NCI-H2107 treated with DMSO at 0.1 percent for 48 hours (cell line): Measurements from ENCODE around the gene ATP10B.
"Not testable (repeated sequence)": the region's sequence is repeated elsewhere in the genome, so short reads cannot be mapped to it uniquely, and the experiment has no call there.

Source experiments
- DNase-seq: peaks from one replicate; lab custom pipeline; 2025; ENCODE audit not compliant: unreplicated experiment; lab: John Stamatoyannopoulos, UW

ATP10B gene

GRCh38 chr5:160760008-160760407 is 92.0 kb downstream of the ATP10B start:
- DNase-seq, result no peak

DNA sequence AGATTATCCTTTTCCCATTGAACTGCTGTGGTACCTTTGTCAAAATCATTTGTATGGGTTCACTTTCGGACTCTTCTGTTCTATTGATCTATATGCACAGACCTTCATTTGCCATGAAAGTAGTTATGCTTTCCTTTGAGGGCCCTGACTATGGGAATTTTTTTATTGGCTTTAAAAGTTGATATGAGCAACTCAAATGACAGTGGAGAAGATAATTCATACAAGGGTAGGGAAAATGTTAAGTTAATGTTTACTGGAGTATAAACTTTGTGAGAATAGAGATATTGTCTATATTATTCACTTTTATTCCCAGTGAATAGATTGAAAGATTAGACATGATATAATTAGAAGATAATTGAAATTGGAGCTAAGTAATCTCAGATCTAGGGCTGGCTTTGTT is 94.8 kb downstream of the ATP10B start:
- DNase-seq, result no peak

GRCh38 chr5:160750938-160751657 is 100.9 kb downstream of the ATP10B start:
- DNase-seq, result no peak

DNA sequence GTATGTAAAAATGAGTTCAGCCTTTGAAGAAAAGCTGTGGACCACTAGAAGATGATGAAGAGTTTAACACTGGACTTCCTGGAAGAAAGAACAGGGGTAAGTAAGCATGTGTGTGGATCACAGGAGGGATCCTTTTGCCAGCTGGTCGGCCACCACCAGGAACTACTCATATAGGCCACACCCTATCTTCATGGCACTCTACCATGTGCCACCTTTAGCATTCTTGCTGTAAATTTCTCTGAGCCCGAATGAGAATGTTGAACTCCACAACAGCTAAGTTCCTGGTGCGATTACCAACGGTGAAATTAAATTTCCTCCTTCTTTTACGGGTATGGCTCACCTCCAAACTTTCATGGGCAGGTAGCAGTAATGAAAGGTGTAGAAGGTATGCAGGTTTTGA is 102.3 kb downstream of the ATP10B start:
- DNase-seq, result no peak

- no peak for DNase-seq
These were observed 103.0 kb downstream of the ATP10B start for GRCh38 chr5:160749026-160749425.

- DNase-seq, result peak; percentile 5
These were observed 104.0 kb downstream of the ATP10B start for GRCh38 chr5:160747987-160748386.

- DNase-seq, result no peak
These were observed 104.5 kb downstream of the ATP10B start for GRCh38 chr5:160747559-160747958.

DNA sequence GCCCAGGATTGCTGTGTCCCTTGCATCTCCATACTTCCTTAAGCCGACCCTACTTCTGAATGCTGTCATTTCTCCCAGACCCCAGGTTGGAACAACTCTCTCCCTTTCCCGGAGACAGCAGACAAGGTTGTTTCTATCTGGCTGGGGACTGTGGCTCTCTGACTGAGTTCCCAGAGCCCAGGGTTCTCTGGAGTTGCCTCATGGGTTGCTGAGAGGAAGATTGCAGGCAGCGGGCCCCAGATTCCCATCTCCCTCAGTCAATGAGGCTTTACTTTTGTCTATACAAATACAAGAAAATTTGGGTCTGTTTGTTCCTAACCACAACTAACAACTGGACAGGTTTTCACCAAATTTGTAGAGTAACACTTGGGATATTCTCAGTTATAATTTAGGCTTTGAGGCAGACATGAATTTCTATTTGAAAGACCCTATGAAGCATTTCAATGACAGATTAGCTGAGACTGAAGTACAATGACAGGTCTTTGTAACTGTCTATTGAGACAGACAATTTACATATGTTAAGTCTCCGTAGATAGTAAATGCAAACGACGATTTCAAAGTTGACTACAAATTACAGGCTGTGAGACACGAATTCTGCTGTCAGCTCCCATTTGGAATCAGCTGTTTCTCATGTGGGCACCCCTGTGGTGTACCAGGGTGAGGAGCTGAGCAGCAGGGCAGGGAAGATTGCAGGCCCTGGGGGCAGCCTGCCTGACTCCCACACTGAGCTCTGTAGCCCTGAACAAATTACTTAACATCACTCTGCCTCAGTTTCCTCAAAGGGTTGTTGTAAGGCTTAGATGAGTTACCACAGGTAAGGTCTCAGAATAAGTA is 107.5 kb downstream of the ATP10B start:
- DNase-seq, result no peak

- DNase-seq, result no peak
These were observed 109.0 kb downstream of the ATP10B start for GRCh38 chr5:160743027-160743426.

DNA sequence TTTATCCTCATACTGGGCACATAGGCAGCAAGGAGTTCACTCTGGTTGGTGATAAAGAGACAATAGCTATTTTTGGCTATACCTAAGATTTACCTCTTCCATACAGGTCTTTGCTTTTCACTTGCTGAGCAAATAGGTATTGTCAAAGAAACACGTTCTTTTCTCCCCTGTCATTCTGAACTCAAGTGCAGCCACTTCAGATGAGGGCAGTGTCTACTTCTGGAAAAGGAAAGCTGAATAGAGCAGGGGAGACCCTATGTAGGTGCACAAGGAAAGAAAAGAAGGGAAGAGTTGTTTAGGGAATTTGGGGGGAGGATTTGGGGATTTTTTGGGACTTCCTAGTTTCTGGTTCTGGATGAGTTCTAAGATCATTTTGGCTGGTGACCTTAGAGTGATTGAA is 109.6 kb downstream of the ATP10B start:
- DNase-seq, result no peak

- no peak for DNase-seq
These were observed 124.6 kb downstream of the ATP10B start for GRCh38 chr5:160727296-160727997.

DNA sequence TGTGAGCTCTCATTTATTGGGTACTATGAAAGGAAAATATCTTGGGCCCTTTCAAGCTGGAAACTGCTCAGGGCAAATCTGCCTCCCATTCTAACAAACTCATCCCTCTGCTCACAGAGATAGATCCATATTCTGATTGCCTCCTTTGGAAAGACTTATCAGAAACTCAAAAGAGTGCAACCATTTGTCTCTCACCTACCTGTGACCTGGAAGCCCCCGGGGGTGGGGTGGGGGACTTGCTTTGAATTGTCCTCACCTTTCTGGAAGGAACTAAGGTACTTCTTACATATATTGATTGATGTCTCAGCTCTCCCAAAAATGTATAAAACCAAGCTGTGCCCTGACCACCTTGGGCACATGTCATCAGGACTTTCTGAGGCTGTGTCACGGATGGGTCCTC is 125.3 kb downstream of the ATP10B start:
- no peak for DNase-seq

- no peak for DNase-seq
These were observed 131.2 kb downstream of the ATP10B start for GRCh38 chr5:160720822-160721221.

- DNase-seq, result not testable (repeated sequence)
These were observed 136.5 kb downstream of the ATP10B start for GRCh38 chr5:160715508-160715907.

GRCh38 chr5:160703547-160704189 is 148.3 kb downstream of the ATP10B start:
- no peak for DNase-seq

DNA sequence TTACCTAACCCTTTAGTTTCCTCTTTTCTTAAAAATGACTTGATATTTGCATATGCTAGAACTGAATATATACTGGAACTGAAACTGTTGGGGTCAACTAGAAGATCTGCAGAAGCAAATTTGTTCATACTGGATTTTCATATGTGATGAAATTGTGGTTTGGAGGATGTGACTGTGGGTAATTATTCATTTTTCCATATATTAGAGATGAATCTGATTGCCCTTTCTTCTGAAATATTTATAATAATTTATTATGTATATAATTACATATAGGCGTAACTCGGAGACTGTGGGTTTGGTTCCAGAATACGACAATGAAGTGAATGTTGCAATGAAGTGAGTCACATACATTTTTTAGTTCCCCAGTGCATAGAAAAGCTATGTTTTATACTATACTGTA is 149.1 kb downstream of the ATP10B start:
- no peak for DNase-seq

- DNase-seq, result no peak
These were observed 149.7 kb downstream of the ATP10B start for GRCh38 chr5:160702311-160702803.

- no peak for DNase-seq
These were observed 150.6 kb downstream of the ATP10B start for GRCh38 chr5:160701403-160701802.

GRCh38 chr5:160699301-160699700 is 152.7 kb downstream of the ATP10B start:
- no peak for DNase-seq

DNA sequence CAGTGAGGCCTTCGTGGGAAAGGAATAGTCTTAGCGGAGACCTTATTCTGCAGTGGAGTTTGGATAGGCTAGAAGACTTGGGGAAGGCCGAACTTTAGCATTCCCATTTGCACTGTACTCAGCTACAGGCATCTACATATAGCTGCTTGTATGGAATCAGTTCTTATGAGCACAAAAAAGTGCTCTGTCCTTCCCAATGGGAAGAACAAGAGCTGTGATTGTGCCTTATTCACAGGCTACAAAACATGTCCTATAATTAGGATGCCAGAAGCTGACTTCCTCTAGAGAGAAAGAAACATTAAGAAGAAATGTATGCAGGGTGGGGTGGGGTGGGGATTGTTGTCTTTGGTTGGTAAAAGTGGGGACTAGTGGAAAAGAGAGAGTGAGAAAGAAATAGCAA is 154.7 kb downstream of the ATP10B start:
- DNase-seq, result no peak

DNA sequence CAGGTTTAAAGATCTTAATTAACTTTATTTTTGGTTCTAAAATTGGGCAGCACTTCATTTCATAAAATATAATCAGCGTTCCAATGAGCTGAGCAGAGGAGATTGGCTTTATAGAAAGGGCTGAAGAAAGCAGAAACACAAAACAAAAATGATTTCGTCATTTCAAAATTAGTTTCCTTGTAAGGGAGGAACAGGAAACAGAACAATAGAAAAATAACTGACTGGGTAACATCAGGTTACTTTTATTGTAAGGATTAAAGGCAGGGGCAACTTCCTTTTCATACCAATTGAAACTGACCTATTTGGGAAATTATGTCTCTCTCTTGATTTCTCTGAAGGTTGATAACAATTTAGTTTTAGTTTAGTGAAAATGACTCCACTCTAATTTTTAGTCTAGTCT is 157.1 kb downstream of the ATP10B start:
- no peak for DNase-seq
